DMS 273 treated with DMSO at 0.1 percent for 48 hours (cell line): ENCODE results near the gene EFHC1.

Experiments used
- DNase-seq: peaks from one replicate; lab custom pipeline; 2025; lab: John Stamatoyannopoulos, UW

The EFHC1 gene

DNA sequence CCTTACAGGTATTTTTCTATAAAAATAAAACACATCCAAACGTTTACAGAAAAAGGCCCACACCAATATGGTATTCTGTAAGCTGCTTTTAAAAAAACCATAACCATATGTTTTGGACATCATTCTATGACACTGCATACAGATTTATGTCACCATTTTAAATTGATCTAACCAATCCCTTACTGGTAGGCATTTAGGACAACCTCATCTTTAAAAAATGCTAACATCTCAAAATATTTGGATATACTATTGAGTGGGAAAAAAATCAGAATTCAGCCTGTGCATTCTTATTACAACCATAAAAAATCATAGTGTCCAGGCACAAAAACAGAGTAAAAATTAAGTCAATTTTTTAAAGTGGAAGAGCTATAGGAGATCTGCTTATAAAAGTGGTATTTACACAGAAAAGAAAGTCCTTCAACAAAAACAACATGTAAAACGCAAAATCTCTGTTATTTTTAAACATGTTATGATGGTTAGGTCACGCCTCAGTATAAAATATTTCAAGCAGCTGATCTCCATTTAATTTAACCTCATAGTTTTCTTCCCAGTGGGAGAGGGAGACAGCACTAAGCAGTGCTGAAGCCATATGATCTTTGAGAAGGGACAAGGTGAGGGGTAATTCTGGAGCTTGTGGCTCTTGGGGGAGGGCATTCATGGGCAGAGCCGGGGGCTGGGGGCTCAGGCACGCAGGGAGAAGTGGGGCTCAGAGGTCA lies 135.5 kb downstream of the EFHC1 start:
- DNase-seq, result no peak

DNA sequence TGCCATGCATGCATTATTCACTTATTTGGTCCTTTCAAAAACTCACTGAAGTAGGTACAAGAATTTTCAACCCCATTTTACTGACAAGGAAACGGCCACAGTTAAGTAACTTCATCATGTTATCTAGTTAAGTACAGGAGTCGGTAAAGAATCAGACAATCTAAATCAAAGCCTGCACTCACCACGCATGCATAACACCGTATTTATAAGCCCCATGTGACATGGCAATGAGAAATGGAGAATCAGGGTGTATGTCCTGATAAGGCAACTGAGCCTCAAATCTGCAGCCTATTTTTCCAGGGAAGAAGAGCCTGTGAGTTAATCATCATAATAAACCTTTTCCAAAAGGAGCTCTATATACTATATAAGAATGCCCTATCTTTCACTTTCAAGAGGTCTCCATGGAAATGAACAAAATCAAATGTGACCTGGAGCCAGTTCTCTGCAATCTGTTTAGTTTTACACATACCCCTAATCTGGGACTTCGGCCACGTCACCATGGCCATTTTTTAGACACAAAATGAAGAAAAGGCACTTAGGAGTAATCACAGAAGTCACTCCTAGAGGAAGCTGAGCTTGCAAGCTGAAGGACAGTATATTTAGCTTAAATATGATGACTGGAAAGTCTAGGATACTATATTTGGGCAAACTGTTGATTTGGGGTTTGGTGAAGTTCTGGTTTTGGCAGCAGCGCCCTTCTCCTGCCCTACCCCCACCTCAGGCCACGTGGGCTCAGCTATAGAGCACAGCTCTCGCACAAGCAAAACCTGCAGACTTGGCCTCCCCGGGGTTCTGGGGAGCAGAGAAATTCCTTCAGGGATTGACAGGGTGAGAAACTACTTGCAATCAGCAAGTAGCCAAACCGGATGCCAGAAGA lies 137.5 kb downstream of the EFHC1 start:
- no peak for DNase-seq

DNA sequence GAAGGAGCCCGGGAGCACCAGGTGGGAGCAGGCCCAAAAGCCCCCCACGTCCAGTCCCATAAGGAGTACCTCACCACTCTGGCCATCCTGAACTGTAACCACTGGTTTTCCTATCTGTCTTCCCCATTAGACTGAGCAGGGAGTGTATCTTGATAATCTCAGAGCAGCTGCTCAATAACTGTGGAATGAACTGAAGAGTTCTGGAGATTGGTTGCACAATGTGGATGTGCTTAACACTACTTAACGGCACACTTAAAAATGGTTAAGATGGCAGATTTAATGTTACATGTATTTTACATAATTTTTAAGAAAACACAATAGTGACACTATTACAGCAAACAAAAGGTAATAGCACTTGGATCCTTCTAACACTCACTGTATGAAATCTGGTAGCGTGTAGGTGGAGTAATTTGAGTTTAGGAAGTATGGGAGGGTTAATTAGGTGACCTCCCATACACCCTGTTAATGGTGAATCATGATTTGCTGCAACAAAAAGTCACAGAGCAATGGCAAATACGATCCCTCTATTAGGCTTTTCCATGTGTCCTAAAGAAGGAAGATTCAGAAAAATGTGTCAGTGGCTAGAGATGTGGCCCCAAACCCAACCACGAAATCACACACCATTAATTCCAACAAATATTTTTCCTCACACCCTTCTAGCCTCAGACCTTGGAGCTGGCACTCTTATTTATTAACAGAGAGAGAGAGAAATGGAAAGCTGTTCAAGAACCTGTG lies 138.3 kb downstream of the EFHC1 start:
- no peak for DNase-seq

DNA sequence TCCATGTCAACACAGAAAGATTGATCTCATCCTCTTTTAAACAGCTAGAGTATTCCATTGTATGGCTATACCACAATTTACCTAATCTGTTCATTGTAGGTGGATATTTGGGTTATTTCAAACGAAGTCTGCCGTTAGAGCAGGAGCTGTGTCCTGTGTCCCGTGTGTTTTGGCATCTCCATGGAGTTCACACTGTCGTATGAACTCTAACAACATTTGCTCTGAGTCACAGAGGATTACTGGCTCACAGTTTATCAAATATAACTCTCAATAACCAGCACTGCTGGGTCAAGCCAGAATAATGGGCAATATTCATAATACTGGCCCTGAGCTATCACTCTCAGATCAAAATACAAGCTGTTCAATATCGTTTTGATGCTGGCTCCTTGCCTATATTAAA lies 140.3 kb downstream of the EFHC1 start:
- DNase-seq, result no peak

DNA sequence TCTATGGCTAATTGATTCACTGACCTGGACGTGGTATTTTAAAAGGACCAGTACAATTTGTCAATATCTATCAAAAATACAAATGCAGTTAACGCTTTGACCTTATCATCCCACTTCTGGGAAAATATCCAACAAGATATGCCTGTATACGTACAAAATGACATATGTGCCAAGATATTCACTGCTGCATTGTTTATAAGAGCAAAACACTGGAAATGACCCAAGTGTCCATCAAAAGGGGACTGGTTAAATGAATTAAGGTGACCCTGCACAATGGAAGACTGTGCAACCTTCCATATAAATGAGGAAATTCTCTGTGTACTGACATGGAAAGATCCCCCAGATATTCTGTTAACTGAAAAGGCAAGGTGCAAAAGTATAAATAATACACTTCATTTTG lies 142.8 kb downstream of the EFHC1 start:
- no peak for DNase-seq

DNA sequence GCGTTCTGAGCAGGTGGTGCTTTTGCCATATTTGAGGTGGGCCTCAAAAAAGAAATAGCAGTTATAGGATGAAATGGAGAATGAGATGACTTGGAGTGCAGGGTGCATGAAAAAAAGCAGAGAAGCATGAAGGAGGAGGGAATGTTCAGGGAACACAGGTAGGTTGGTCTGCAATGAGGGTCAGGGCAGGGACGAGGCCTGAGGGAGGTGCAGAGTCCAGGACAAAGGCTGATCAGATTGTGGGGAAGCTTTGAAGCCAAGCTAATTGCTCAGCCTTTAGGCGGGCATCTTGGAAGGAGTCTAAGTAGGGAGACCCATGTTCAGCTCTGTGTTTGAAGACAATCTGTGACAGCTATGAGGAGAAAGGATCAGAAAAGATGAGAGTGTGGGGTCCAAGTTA lies 144.7 kb downstream of the EFHC1 start:
- no peak for DNase-seq

DNA sequence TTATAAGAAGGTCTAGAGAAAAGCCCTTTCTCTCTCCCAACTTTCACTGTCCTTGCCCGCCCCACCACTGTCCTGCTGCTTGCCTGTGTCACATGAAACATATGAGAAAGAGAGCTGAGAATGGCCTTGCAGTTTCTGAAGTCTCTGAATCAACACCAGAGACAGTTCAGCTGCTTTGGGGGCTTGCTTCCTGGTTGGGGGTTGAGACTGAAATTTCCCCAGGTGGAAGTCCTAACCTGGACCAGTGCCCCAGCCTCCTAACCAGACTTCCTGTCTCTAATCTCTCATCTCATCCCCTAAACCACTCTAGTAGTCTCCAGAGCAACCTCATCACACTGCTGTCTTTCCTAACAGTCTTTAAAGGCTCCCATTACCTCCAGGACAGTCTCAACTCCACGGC lies 146.1 kb downstream of the EFHC1 start:
- DNase-seq, result no peak

DNA sequence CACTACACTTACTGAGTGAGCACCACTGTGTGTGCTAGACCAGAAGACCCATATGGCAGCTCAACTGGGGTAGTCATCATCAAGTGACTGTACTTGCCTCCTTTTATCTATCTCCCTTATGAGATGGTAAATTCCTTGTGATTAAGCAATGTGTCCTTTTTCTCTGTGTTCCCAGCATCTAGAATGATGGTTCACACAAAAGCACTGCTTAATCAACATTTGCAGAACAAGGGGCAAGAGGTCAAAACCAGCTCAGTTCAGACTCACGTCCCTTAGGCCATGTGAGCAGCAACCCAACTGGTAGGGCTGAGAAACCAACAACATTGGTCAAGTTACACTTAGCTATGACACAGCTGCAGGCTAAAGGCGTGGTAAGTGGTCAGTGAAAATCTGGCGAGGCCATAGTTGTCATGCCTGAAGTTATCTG lies 146.7 kb downstream of the EFHC1 start:
- DNase-seq, result no peak

DNA sequence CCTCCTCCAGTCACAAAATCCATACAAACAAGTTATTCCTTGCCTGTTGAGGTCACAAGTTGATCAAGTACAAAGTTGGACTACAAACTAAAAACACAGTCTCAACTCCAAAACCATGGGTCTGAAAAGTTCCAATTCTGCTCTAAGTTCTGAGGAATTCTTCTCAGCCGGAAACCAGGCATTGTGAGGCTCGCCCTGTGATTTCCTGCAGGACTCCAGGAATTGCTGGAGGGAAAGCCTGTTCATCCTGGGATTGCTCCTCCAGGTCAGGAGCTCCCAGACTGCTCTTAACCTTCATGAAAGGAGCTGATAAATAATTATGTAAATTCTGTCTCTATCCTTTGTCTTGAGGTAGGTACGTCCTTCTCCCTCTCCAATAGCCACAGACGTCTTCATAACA lies 148.2 kb downstream of the EFHC1 start:
- no peak for DNase-seq

DNA sequence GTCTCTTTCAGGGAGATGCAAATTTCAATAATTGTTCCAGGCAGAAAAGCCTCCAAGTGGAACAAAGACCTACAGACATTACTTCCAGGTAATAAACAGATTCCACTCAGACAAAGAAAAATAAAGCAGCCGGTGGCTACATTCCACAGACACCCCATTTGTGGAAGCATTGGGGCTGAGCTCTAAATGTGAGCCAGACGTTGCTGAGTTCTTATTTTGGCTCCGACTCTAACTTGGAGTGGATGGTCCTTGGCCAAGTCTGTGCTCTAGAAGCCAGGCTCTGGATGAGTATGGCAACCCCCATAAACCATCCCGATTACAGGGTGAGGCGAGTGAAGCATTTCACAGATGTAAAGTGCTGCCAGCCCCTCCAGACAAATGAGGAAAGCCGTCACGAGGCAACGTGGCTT lies 150.2 kb downstream of the EFHC1 start:
- DNase-seq, result no peak

DNA sequence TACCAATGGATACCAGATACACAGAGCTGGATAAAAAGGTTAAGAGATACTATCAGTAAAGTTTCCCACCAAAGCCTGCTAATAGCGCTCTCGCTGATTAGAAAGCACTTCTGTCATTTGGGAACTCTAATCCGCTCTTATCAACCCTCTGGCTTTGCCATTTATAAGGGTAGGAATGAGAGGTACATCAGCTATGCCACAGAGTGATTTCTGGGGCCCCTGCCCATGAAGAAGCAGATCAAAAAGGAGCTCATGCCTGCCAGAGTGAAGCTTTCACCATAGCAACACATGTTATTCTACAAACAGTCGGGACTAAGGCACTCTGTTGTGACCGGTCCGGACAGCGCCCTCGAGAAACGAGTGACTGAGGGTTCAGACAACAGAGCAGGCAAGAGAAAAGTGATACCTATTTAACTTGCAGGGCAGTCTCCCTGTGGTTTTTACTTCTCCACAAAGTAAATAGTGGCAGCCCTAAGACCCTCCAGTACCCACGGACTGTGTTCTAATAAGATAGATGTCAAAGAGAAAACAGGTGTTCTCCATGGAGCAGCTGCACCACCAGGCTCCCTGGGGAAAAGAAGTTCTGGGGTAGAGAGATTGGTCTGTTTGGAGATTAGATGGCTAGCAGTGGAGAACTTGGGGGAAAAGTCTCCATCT lies 151.1 kb downstream of the EFHC1 start:
- DNase-seq, result no peak

DNA sequence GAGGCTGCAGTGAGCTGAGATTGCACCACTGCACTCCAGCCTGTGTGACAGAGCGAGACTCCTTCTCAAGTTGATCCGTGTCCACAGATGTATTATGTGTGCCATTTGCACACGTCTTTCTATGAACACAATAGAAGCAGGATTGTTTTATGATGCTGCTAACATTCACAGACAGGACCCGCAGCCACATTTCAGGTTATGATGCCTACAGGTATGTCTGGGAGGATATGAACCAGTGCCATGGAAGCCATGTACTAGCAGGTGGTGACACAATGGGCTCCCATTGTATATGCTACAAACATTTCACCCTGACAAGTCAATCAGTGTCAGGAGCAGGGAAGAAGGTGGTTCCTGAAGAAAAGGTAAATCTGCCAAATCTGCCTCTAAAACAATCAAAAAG lies 152.4 kb downstream of the EFHC1 start:
- DNase-seq, result no peak

DNA sequence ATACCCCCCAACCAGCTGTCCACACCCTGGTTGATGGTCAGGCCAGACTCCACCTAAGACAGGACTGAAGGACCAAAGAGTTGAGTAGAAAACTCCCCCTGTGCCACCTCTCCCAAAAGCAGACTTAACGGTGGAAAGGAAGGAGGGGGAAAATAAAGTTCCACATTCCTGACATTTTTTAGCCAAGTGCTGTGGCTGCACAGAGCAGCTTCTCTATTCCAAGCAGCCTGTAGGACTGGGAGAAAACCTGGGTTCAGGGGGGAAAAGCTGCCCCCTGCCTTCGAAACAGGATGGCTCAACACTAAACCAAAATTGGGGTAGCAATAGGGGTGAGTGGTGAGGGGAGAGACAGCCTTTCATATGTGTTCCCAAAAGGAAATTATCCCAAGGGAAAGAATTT lies 153.2 kb downstream of the EFHC1 start:
- DNase-seq, result no peak
